Trophoblast cell (in vitro differentiated cells and primary cell): Measurements from ENCODE around the gene GALNT13.

Experiments
- DNase-seq, 2 donors: peaks; one replicate each; pipeline ENCODE4 v3.0.0-alpha.2; 2016
- H2AFZ ChIP-seq: 2 replicates; pipeline ENCODE4 v1.6.1; 2013; ENCODE audit warnings: low read length, moderate library complexity, mild to moderate bottlenecking; ENCODE audit not compliant: insufficient read depth, poor library complexity
- H2AK5ac ChIP-seq: 2 replicates; pipeline ENCODE4 v1.6.1; 2013; ENCODE audit warnings: mild to moderate bottlenecking, low read length
- H2BK120ac ChIP-seq: 2 replicates; pipeline ENCODE4 v1.6.1; 2013; ENCODE audit warnings: low read length, mild to moderate bottlenecking, moderate library complexity; ENCODE audit not compliant: insufficient read depth, poor library complexity
- H2BK12ac ChIP-seq: 2 replicates; pipeline ENCODE4 v1.6.1; 2013; ENCODE audit warnings: mild to moderate bottlenecking, low read length, moderate library complexity
- H2BK5ac ChIP-seq: 2 replicates; pipeline ENCODE4 v1.6.1; 2013; ENCODE audit warnings: low read length, low read depth, moderate library complexity, mild to moderate bottlenecking; ENCODE audit not compliant: poor library complexity
- H3K14ac ChIP-seq: 2 replicates; pipeline ENCODE4 v1.6.1; 2013; ENCODE audit warnings: mild to moderate bottlenecking, low read length
- H3K18ac ChIP-seq: 2 replicates; pipeline ENCODE4 v1.6.1; 2013; ENCODE audit warnings: mild to moderate bottlenecking, low read length
- H3K23ac ChIP-seq: 2 replicates; pipeline ENCODE4 v1.6.1; 2013; ENCODE audit warnings: low read length
- H3K27ac ChIP-seq: 2 replicates; pipeline ENCODE4 v1.5.1; 2013; ENCODE audit warnings: low read depth, mild to moderate bottlenecking, inconsistent platforms, low read length, moderate library complexity
- H3K27me3 ChIP-seq: 2 replicates; pipeline ENCODE4 v1.6.1; 2013; ENCODE audit warnings: inconsistent platforms, mild to moderate bottlenecking, low read length, moderate library complexity; ENCODE audit not compliant: insufficient read depth
- H3K36me3 ChIP-seq, 2 experiments: 1 replicate in 1 of 2; 2 replicates in 1 of 2; pipeline ENCODE4 v1.6.1; 2013; ENCODE audit warnings: low read length in 2 of 2, mild to moderate bottlenecking in 2 of 2, moderate library complexity in 1 of 2; ENCODE audit not compliant: insufficient read depth in 2 of 2, control insufficient read depth in 1 of 2
- H3K4ac ChIP-seq: 2 replicates; pipeline ENCODE4 v1.6.1; 2013; ENCODE audit warnings: low read depth, mild to moderate bottlenecking, low read length, moderate library complexity
- H3K4me1 ChIP-seq, 2 experiments: 1 replicate in 1 of 2; 2 replicates in 1 of 2; pipeline ENCODE4 v1.6.1; 2013; ENCODE audit warnings: low read length in 2 of 2, mild to moderate bottlenecking in 2 of 2, moderate library complexity in 1 of 2; ENCODE audit not compliant: insufficient read depth in 2 of 2, control insufficient read depth in 1 of 2
- H3K4me2 ChIP-seq: 2 replicates; pipeline ENCODE4 v1.6.1; 2013; ENCODE audit warnings: inconsistent platforms, mild to moderate bottlenecking, low read length, moderate library complexity
- H3K4me3 ChIP-seq: 2 replicates; pipeline ENCODE4 v1.5.1; 2013; ENCODE audit warnings: mild to moderate bottlenecking, low read depth, low read length, inconsistent platforms
- H3K79me1 ChIP-seq: one replicate; pipeline ENCODE4 v1.6.1; 2013; ENCODE audit warnings: low read length
- H3K79me2 ChIP-seq: 2 replicates; pipeline ENCODE4 v1.6.1; 2013; ENCODE audit warnings: low read length, mild to moderate bottlenecking; ENCODE audit not compliant: control insufficient read depth, insufficient read depth, poor library complexity
- H3K9ac ChIP-seq: 2 replicates; pipeline ENCODE4 v1.6.1; 2013; ENCODE audit warnings: mild to moderate bottlenecking, low read length
- H3K9me3 ChIP-seq: 2 replicates; pipeline ENCODE4 v1.6.1; 2013; ENCODE audit warnings: low read depth, mild to moderate bottlenecking, control low read depth, inconsistent platforms, low read length; ENCODE audit not compliant: insufficient read depth
- H4K12ac ChIP-seq: 2 replicates; pipeline ENCODE4 v1.6.1; 2013; ENCODE audit warnings: low read depth, mild to moderate bottlenecking, low read length, moderate library complexity
- H4K8ac ChIP-seq: 2 replicates; pipeline ENCODE4 v1.6.1; 2013; ENCODE audit warnings: low read depth, mild to moderate bottlenecking, low read length, moderate library complexity
- H4K91ac ChIP-seq: one replicate; pipeline ENCODE4 v1.6.1; 2013; ENCODE audit warnings: low read depth, mild to moderate bottlenecking, low read length, moderate library complexity
- whole genome bisulfite sequencing: extraction: QIAGEN DNeasy Blood & Tissue Kit; methylation state at CpG from one replicate; pipeline ENCODE4 v1.1.7; 2013; ENCODE audit warnings: missing lambda C conversion rate; ENCODE audit not compliant: insufficient read length, insufficient coverage; ENCODE audit errors: extremely low coverage; 5-methylcytosine and 5-hydroxymethylcytosine counted together

GALNT13 gene

DNA sequence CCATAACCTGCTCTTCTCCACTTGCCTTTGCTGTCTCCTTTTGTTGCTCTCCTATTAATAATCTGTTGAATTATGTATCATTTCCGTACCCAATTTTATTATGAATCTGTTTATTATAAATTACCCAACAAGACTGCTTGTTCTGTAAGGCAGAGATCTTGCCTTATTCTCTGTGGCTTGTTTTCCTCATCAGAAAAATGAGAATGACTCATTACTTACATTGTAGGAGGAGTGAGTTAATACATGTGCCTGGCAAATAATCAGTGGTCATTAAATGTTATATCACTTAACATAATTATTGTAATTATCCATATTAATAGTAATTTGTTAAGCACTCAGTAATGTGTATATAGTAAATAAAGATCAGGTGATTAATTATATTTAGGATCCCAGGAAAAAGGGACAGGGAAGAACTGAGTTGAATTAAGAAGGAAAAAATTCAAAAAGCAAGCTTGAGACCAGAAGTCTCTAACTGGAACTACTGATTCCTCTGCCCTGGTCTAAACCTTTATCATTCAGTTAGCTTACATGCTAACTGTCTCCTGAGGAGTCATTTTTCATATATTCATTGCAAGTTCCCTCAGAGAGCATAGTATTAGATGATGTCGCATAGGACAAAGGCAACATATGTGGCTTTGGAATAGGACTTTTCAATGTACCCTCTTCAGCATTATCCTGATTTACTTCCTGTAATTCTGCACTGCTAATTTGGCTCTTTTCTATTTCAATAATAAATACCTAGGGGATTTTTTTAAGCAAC, 335.7 kb downstream of the GALNT13 start:
- Histone ChIP-seq H3K79me2 (no peaks in the 10 kb centered on the region), H3K27me3 (no peaks in the 10 kb centered on the region), H3K9me3 (no peaks in the 10 kb centered on the region), H3K9ac (no peak overlapping the region), H2BK5ac (no peak overlapping the region), H4K91ac (no peak overlapping the region), H4K12ac (no peak overlapping the region), H2AK5ac (no peak overlapping the region), H4K8ac (no peak overlapping the region), H3K4ac (no peak overlapping the region), H3K27ac (no peak overlapping the region), H2BK120ac (no peak overlapping the region), H3K18ac (no peak overlapping the region), H3K4me1 (no peaks in the 10 kb centered on the region), H2AFZ (no peak overlapping the region), H3K23ac (no peak overlapping the region), H2BK12ac (no peak overlapping the region), H3K4me2 (no peak overlapping the region), H3K36me3 (no peaks in the 10 kb centered on the region), H3K4me3 (no peak overlapping the region), H3K79me1 (no peaks in the 10 kb centered on the region), H3K14ac (no peak overlapping the region)
- no peak for DNase-seq
- WGBS, result no CpG with 5 or more reads among the region's 2 CpGs

DNA sequence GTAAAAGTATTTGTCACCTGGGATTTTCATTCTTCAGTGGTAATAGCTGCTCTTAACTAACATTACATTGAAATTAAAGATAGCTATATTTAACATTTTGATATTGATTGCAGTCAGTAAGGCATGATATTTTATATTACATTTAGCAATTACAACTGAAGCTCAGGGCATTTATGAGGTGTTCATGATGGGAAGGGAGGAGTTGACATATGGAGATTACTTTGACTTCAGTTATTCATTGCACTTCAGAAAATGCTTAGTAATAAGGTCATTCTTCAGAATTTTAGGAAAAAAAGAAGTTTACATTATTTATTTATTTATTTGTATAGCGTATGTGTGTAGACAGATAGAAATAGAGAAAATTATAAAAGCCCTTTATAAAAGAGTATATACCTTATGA, 352.0 kb downstream of the GALNT13 start:
- Histone ChIP-seq H3K79me1 (no peaks in the 10 kb centered on the region), H3K9ac (no peak overlapping the region), H3K27ac (no peak overlapping the region), H3K4me3 (no peak overlapping the region), H3K4ac (no peak overlapping the region), H4K91ac (no peak overlapping the region), H3K14ac (no peak overlapping the region), H3K79me2 (no peaks in the 10 kb centered on the region), H2BK12ac (no peak overlapping the region), H2BK5ac (no peak overlapping the region), H3K36me3 (no peaks in the 10 kb centered on the region), H2AFZ (no peak overlapping the region), H3K4me1 (no peaks in the 10 kb centered on the region), H3K4me2 (no peak overlapping the region), H3K9me3 (no peaks in the 10 kb centered on the region), H4K12ac (no peak overlapping the region), H2AK5ac (no peak overlapping the region), H4K8ac (no peak overlapping the region), H2BK120ac (no peak overlapping the region), H3K23ac (no peak overlapping the region), H3K18ac (no peak overlapping the region), H3K27me3 (no peaks in the 10 kb centered on the region)
- WGBS, result no CpG with 5 or more reads among the region's 1 CpG
- DNase-seq, result no peak

DNA sequence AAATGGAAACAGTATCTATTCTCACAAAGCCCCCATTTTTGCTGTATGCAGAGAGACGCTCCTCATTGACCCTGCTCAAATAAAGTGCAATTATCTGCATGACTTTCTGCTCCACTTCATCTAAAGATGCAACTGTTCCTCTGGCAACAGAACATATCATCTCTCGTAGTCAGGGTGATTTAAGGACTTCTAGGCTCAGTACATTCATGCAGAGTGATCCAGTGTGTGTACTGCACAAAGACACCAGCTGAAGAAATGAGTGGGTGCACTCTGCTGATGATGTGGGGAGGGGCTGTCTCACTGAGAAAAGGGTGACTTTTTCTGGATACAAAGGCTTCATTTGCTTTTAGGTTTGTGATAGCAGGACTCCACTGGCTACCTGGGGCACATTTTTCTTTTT, 355.2 kb downstream of the GALNT13 start:
- H3K9me3 ChIP-seq, result no peaks in the 10 kb centered on the region
- H3K27ac ChIP-seq, result no peak overlapping the region
- H2BK120ac ChIP-seq, result no peak overlapping the region
- H3K4me3 ChIP-seq, result no peak overlapping the region
- H3K14ac ChIP-seq, result no peak overlapping the region
- no peak overlapping the region for H3K9ac ChIP-seq
- H3K36me3 ChIP-seq, result no peaks in the 10 kb centered on the region
- WGBS, result no CpG with 5 or more reads among the region's 2 CpGs
- no peak overlapping the region for H3K18ac ChIP-seq
- no peak overlapping the region for H2AK5ac ChIP-seq
- no peak overlapping the region for H2BK5ac ChIP-seq
- H3K79me2 ChIP-seq, result no peaks in the 10 kb centered on the region
- H3K4ac ChIP-seq, result no peak overlapping the region
- no peak overlapping the region for H3K23ac ChIP-seq
- no peak overlapping the region for H4K8ac ChIP-seq
- no peak overlapping the region for H4K12ac ChIP-seq
- H3K4me2 ChIP-seq, result no peak overlapping the region
- DNase-seq, result no peak
- H3K4me1 ChIP-seq, result no peaks in the 10 kb centered on the region
- H4K91ac ChIP-seq, result no peak overlapping the region
- no peak overlapping the region for H2AFZ ChIP-seq
- H2BK12ac ChIP-seq, result no peak overlapping the region
- no peaks in the 10 kb centered on the region for H3K27me3 ChIP-seq
- H3K79me1 ChIP-seq, result no peaks in the 10 kb centered on the region

DNA sequence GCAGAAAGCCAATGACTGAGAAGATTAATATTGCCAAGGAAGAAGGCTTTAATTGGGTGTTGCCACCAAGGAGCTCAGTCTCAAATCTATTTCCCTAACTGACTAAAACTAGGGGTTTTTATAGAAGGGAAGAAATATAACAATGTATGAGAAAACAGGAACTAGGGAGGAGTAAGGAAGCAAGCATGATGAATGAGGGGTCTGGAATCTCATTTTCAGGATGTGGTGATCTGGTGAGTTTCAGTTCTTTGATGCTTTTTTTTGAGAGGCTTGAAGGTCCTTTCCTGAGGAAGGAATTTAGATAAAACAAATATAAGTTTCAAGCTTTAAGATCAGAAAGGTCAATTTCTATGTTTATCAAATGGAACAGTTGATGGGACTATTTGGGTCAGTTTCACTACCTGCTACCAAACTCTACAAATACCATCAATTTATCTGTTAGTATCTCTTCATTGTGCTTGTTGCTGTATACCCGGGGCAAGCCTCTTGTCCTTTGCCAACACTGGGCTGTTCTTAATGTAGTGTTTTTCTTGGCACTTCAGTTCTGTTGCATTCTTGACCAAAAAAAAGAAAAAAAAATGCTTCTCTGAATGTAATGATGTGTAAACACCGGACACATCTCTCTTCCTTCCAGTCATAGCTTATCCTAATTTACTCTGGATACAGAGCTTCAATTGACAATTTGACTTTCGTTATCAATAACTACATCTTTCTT, 357.0 kb downstream of the GALNT13 start:
- H3K14ac ChIP-seq, result no peak overlapping the region
- no peak overlapping the region for H2BK120ac ChIP-seq
- no peaks in the 10 kb centered on the region for H3K4me1 ChIP-seq
- no peak overlapping the region for H4K91ac ChIP-seq
- no peaks in the 10 kb centered on the region for H3K27me3 ChIP-seq
- no peak overlapping the region for H3K18ac ChIP-seq
- no peaks in the 10 kb centered on the region for H3K79me2 ChIP-seq
- no peak overlapping the region for H3K9ac ChIP-seq
- no peak overlapping the region for H4K8ac ChIP-seq
- no peak overlapping the region for H3K27ac ChIP-seq
- H2AFZ ChIP-seq, result no peak overlapping the region
- no peak overlapping the region for H3K4me2 ChIP-seq
- WGBS, result no CpG with 5 or more reads among the region's 3 CpGs
- H3K36me3 ChIP-seq, result no peaks in the 10 kb centered on the region
- DNase-seq, result no peak
- H2BK5ac ChIP-seq, result no peak overlapping the region
- H2AK5ac ChIP-seq, result no peak overlapping the region
- H3K4me3 ChIP-seq, result no peak overlapping the region
- no peaks in the 10 kb centered on the region for H3K9me3 ChIP-seq
- no peak overlapping the region for H3K23ac ChIP-seq
- H3K4ac ChIP-seq, result no peak overlapping the region
- no peak overlapping the region for H4K12ac ChIP-seq
- no peaks in the 10 kb centered on the region for H3K79me1 ChIP-seq
- H2BK12ac ChIP-seq, result no peak overlapping the region
